ENCODE measurements around the gene LRCH3.

LRCH3 gene

DNA sequence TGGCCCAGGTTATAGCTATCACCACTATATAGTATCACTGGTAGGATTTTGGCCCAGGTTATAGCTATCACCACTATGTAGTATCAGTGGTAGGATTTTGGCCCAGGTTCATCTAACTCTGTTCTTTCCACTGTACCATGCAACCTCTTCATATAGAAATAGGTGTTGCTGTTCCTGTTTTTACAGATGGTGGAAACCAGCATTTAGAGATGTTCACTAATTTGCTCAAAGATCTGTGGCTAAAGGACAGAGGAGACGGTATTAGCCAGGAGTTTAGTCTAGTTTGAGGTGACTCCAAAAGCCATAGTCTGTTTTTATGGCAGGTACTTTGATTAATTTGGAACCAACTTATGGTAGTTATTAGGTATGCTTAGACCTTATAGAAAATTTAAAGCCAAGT is 3.1 kb downstream of the LRCH3 start:
- no peak overlapping the region for H3K27ac ChIP-seq (replicated peaks)
- no peak for DNase-seq (ENCODE audit: low read depth in 1 of 2, low spot score in 1 of 2)

GRCh38 chr3:197795200-197795599 is 4.1 kb downstream of the LRCH3 start:
- DNase-seq (ENCODE audit: low read depth in 1 of 2, low spot score in 1 of 2): no peak
- no peak overlapping the region for H3K27ac ChIP-seq (replicated peaks)
- TF ChIP-seq GABPA (IDR thresholded peaks at IDR 0.05; ENCODE audit: low read depth) (no peak), SPI1 (IDR thresholded peaks at IDR 0.05; ENCODE audit: borderline replicate concordance, low read depth) (no peak), REST (IDR thresholded peaks at IDR 0.05; ENCODE audit: insufficient replicate concordance, low read depth) (no peak), POLR2AphosphoS5 (IDR thresholded peaks at IDR 0.05; ENCODE audit: low read depth) (no peak)
- TF ChIP-seq, protein P1, sequence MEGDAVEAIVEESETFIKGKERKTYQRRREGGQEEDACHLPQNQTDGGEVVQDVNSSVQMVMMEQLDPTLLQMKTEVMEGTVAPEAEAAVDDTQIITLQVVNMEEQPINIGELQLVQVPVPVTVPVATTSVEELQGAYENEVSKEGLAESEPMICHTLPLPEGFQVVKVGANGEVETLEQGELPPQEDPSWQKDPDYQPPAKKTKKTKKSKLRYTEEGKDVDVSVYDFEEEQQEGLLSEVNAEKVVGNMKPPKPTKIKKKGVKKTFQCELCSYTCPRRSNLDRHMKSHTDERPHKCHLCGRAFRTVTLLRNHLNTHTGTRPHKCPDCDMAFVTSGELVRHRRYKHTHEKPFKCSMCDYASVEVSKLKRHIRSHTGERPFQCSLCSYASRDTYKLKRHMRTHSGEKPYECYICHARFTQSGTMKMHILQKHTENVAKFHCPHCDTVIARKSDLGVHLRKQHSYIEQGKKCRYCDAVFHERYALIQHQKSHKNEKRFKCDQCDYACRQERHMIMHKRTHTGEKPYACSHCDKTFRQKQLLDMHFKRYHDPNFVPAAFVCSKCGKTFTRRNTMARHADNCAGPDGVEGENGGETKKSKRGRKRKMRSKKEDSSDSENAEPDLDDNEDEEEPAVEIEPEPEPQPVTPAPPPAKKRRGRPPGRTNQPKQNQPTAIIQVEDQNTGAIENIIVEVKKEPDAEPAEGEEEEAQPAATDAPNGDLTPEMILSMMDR (IDR thresholded peaks at IDR 0.05; ENCODE audit: insufficient read depth, low read length): no peak

More for the DNA sequence above, 3.1 kb downstream of the LRCH3 start:
- no peaks in the 10 kb centered on the region for H3K27me3 ChIP-seq (ENCODE audit: insufficient read depth, poor library complexity, severe bottlenecking)
- TF ChIP-seq REST (IDR thresholded peaks at IDR 0.05; ENCODE audit: insufficient replicate concordance, low read depth) (no peak), SPI1 (IDR thresholded peaks at IDR 0.05; ENCODE audit: borderline replicate concordance, low read depth) (peak; percentile 37; the same call in 1 of the 2 replicates)
- no peak overlapping the region for H3K4me3 ChIP-seq (replicated peaks; ENCODE audit: insufficient read depth, low read length)

GRCh38 chr3:197796087-197796486 is 5.0 kb downstream of the LRCH3 start:
- DNase-seq (ENCODE audit: low read depth in 1 of 2, low spot score in 1 of 2): no peak
- H3K4me3 ChIP-seq (replicated peaks; ENCODE audit: insufficient read depth, low read length): no peak overlapping the region
- no peak for TF ChIP-seq REST (IDR thresholded peaks at IDR 0.05; ENCODE audit: insufficient replicate concordance, low read depth)
- no peak for TF ChIP-seq SPI1 (IDR thresholded peaks at IDR 0.05; ENCODE audit: borderline replicate concordance, low read depth)
- no peak for TF ChIP-seq GABPA (IDR thresholded peaks at IDR 0.05; ENCODE audit: low read depth)
- TF ChIP-seq POLR2AphosphoS5 (IDR thresholded peaks at IDR 0.05; ENCODE audit: low read depth): no peak
- TF ChIP-seq, protein P1 (IDR thresholded peaks at IDR 0.05; ENCODE audit: insufficient read depth, low read length): no peak
- no peak overlapping the region for H3K27ac ChIP-seq (replicated peaks)
- no peaks in the 10 kb centered on the region for H3K27me3 ChIP-seq (ENCODE audit: insufficient read depth, poor library complexity, severe bottlenecking)

More at GRCh38 chr3:197795200-197795599, 4.1 kb downstream of the LRCH3 start:
- H3K27me3 ChIP-seq (ENCODE audit: insufficient read depth, poor library complexity, severe bottlenecking): no peaks in the 10 kb centered on the region
- H3K4me3 ChIP-seq (replicated peaks; ENCODE audit: insufficient read depth, low read length): no peak overlapping the region

Data from HL-60 (cell line).